ENCODE results near the gene TNFRSF13B. TPM values are rescaled to one million over a fixed set of nuclear protein-coding genes. Genes with fewer than 3 reads are reported as not detected.
"Not testable (repeated sequence)": the region's sequence is repeated elsewhere in the genome, so short reads cannot be mapped to it uniquely, and the experiment has no call there.

Gene TNFRSF13B
- polyA plus RNA-seq, 4 donors = not detected

DNA sequence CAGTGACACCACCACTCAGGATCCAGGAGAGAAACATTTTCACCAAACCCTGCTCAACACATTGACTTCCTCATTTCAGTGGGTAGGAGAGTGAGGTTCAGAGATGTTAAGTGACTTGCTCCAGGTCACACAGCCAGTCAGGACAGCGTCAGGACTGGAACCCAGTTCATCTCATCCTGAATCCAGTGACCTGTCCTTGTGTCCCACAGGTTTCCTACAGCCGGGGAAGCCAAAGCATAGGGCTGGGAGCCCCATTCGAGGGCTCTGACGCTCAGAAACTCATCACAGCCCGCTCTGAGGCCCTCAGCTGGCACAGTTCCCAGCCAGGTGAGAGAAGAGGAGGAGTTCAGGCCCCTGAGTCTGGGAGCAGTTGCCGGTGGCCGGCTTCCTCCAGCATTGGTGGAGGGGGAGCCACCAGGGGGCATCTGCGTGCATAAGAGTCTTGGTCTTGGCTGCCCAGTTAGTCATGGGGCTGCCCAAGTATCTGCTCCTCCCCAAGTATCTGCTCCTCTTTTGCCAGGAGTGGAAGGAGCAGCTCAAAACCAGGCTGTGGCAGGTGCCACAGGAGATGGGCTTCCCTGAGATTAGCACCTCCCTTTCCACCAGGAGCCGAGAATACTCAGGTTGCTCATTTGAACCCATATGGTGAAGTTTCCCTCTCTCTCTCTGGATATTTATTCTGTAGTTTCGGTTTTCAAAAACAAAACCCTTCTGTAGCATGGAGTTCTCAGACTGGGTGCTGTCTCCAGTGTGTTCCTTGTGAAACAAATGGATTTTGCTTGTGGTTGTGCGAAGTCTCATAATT is 56.0 kb downstream of the TNFRSF13B start:
- DNase-seq (ENCODE audit: low read depth in 4 of 4, low spot score in 3 of 4) = peak in 2 of 4 donors; percentile 13 to 15

DNA sequence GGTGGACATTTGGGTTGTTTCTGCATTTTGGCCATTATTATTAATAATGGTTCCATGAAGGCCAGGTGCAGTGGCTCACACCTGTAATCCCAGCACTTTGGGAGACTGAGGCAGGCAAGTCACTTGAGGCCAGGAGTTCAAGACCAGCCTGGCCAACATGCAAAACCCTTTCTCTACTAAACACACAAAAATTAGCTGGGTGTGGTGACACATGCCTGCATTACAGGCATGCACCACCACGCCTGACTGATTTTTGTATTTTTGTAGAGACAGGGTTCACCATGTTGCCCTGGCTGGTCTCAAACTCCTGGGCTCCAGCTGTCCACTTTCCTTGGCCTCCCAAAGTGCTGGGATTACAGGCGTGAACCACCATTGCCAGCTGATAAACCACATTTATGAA is 58.5 kb downstream of the TNFRSF13B start:
- no peak for DNase-seq (ENCODE audit: low read depth in 4 of 4, low spot score in 3 of 4)

DNA sequence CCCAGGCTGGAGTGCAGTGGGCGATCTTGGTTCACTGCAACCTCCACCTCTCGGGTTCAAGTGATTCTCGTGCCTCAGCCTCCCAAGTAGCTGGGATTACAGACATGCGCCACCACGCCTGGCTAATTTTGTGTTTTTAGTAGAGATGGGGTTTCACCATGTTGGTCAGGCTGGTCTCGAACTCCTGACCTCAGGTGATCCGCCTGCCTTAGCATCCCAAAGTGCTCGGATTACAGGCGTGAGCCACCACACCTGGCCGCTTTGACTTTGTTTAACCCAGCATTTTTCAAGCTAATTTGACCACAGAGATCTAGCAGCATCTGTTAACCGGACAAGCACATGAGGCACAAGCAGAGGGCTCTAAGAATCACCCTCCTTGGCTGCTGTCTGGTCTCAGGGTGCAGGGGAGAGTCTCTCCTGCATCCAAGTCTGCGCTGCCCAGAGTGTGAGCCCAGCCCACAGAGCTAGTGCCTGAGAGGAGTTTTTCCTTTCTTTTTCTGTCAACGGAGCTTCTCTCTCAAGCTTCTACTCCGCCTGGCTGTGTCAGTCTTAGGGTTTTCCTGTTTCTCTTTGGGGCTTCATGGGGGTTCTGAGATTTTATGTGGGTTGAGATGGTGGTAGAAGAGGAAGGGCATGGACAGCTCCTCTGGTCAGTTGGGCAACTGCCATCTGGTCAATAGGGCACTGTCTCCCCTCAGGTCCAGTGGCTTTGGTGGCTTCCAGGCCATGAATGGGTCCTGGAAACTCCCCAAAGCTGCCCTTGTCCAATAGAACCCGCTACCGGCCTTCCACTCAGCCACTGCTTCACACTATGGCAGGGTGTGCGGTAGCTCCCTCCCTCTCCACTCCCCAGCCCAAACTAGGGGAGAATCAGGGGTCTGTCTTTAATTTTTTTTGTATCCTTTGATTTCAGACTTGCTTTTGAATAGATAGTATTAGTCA is 59.6 kb downstream of the TNFRSF13B start:
- DNase-seq (ENCODE audit: low read depth in 4 of 4, low spot score in 3 of 4) = no peak

DNA sequence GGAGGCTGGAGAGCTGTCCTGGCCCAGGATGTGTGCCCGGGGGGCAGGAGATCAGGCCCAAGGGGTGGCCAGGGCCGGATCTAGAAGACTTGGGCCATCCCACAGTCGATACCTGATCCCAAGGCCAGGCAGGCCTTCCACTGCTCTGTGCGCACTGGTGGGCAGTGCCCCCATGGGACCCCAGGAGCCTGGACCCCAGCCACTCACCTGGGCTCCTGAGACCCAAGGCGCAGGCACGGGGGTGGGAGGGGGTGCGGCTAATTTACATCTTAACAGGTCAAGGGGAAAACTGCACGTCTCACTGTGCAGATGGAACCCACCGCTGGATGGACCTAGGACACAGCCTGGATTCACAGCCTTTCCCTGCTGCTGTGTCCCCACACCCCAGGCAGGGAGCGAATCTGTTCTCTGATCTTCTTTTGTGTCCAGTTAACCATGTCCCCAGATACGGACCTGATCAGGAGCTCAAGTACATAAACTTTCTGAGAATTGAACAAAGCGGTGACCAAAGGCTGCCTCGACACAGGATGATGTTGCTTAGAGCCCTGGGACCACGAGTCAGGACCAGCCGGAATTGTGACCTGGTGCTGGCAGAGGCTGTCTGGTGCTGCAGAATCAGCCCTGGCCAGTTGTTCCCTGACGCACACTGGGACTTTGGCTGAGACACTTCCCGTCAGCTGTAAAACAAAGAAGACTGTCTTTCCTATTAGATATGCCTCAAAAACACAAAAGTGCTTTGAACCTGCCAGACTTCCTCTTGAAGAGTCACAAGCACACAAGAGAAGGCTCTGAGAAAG is 60.6 kb downstream of the TNFRSF13B start:
- DNase-seq (ENCODE audit: low read depth in 4 of 4, low spot score in 3 of 4) = no peak

DNA sequence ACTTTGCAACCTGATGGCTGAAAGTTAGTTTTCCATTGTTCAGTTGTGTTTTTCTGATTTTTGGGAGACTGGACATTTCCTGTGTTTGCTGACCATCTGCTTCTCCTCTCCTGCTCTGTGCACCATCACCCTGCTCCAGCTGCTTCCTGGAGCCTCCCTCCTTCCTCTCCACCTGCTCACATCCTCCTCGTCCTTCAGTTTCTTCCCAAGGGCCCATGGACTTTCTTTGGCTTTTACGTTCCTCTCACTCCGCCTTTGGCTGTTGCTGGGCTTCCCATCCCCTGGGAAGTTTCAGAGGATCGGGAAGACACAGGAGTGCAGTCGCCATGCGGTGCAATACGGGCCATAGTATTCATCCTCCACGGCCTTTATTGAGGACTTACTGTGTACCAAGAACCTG is 61.6 kb downstream of the TNFRSF13B start:
- DNase-seq (ENCODE audit: low read depth in 4 of 4, low spot score in 3 of 4) = no peak

DNA sequence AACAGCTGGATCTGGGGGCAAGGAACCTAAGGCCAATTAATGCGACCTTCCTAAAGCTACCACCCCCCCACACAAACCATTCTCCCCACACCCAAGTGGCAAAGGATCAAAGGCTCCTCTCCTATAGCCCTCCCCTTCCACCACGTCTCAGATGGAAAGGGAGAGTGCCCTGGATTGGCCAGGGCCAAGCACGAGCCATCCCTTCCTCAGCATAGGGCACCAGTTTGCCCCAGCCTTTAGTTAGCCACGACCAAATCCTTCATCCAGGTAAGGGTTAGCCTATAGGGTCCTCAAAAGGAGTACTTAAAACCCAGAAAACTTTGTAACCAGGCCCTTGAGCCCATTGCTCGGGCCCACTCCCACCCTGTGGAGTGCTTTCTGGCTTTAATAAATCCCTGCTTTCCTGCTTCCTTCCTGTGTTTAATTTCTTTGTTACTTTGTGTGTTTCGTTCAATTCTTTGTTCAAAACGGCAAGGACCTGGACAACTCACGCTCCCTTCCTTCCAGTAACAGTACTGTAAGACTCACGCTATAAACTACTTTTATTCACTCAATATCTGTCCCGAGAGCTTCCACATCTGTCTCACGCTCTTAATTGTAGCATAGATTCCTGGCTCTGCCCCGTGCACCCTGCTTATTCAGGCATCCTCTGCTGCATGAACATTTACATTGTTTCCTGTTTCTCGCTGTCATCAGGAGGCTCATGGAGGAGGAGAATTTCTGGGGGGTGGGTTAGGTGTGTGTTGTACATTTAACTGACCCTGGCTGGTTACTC is 62.3 kb downstream of the TNFRSF13B start:
- no peak for DNase-seq (ENCODE audit: low read depth in 4 of 4, low spot score in 3 of 4)

DNA sequence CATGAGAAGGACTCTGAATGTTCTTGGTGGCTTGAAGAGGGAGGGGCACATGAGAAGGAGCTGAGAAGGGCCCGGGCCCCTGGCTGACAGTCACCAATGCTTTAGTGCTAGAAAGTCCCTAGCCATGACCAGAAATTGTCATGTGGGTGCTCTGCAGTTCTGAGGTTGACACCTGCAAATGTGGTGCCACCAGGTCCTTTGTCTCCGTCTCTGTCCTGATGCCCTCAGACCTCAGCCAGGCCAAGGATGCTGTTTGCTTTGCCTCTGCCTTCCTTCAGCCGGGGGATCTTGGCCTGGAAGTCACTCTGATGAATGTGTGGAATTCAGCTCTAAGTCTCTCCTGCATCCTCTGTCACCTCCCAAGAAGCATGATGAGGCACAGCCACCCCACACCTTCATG is 63.6 kb downstream of the TNFRSF13B start:
- no peak for DNase-seq (ENCODE audit: low read depth in 4 of 4, low spot score in 3 of 4)

DNA sequence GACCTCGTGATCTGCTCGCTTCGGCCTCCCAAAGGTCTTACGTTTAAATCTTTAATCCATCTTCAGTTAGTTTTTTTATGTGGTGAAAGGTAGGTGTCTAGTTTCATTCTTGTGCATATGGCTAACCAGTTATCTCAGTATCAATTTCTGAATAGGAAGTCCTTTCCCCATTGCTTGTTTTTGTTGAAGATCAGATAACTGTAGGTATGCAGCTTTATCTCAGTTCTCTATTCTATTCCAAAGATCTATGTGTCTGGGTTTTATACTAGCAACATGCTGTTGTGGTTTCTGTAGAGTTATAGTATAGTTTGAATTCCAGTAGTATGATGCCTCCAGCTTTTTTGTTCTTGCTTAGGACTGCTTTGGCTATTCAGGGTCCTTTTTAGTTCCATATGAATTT is 65.2 kb downstream of the TNFRSF13B start:
- DNase-seq (ENCODE audit: low read depth in 4 of 4, low spot score in 3 of 4) = no peak

DNA sequence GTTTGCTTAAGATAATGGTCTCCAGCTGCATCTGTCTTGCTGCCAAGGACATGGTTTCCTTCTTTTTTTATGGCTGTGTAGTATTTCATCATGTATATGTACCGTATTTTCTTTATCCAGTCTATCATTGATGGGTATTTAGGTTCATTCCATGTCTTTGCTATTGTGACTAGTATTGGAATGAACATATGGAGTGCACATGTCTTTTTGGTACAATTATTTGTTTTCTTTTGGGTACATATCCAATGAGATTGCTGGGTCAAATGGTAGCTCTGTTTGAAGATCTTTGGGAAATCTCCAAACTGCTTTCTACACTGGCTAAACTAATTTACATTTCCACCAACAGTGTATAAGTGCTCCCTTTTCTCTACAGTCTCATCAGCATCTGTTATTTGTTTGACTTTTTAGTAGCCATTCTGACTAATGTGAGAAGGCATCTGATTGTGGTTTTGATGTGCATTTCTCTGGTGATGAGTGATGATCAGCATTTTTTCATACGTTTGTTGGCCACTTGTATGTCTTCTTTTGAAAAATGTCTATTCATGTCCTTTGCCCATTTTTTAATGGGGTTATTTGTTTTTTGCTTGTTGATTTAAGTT is 66.2 kb downstream of the TNFRSF13B start:
- no peak for DNase-seq (ENCODE audit: low read depth in 4 of 4, low spot score in 3 of 4)

DNA sequence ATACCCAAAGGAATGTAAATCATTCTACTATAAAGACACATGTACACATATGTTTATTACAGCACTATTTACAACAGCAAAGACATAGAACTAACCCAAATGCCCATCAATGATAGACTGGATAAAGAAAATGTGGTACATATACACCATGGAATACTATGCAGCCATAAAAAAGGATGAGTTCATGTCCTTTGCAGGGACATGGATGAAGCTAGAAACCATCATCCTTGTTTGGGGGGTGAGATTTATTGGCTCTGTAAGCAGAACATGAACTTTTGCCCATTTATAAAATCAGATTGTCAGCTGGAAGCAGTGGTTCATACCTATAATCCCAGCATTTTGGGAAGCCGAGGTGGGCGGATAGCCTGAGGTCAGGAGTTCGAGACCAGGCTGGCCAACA is 68.8 kb downstream of the TNFRSF13B start:
- DNase-seq (ENCODE audit: low read depth in 4 of 4, low spot score in 3 of 4) = not testable (repeated sequence)

DNA sequence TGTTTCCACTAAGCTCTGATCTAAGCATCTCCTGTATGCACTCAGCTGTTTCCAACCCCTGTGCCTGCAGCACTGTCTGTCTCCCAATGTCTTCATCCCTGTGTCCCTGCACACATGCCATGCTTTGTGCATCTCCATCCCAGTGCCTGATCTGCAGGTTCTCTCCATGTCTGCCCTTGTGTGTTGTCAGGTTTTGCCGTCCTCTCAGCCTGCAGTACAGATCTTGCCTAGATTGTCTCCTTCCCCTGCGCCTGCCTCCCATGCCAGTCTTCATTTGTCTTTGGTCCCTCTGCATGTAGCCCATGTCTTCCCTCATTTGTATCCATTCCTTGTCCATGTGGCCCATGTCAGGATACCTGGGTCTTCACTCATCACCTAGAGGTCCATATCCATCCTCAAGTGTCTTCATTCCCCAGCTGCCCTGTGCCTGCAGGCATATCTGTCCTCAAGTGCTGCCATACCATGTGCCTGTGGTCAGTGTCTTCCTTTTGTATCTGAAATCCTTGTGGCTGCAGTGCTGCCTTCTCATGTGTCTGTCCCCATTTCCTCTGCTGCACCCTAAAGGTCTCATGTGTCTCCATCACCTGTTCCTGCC is 71.5 kb downstream of the TNFRSF13B start:
- DNase-seq (ENCODE audit: low read depth in 4 of 4, low spot score in 3 of 4) = no peak

DNA sequence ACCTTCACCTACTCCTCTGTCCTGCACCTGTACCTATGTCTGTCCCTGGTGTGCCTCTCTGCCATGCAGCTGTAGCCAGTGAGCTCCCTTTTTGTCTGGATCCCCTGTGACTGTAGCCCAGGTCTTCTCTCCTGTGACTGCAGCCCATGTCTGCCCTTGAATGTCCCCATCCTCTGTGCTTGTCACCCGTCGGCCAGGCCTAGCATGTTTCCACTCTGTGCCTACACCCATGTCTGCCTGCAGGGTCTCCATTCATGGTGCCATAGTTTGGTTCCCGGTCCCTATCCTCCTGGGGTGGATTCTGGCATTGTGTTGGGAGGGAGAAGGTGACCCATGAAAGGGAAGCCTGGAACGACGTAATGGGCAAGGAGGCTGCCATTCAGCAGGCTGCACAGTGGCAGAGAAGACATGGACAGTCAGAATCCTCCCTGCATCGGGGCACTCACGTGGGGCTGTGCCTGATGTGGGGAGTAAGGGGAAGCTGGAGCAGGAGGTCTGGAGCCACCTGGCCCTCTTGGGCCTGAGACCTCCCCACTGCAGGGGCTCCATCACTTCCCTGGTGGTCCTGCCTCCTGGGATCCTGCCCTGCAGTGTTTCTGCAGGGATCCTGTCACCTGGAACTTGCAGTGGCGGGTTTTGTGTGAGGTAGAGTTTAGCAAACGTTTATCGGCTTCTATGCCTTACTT is 74.6 kb downstream of the TNFRSF13B start:
- DNase-seq (ENCODE audit: low read depth in 4 of 4, low spot score in 3 of 4) = not testable (repeated sequence)

DNA sequence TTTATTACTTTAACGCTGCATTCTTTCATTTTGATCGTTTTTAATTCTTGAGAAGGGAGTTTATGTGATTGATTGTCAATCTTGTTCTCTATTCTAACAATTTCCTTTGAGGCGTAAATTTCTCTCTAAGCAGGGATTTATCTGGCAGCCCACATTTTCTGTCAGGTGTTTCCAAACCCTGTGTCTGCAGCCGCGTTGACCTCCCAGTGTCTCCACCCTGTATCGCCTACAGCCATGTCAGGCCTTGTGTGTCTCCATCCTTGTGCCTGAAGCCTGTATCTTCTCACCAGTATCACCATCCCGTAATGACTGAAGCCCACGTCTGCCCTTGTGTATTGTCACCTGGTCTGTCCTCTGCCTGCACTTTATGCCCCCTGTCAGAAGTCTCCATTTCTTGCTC is 75.7 kb downstream of the TNFRSF13B start:
- DNase-seq (ENCODE audit: low read depth in 4 of 4, low spot score in 3 of 4) = not testable (repeated sequence)

DNA sequence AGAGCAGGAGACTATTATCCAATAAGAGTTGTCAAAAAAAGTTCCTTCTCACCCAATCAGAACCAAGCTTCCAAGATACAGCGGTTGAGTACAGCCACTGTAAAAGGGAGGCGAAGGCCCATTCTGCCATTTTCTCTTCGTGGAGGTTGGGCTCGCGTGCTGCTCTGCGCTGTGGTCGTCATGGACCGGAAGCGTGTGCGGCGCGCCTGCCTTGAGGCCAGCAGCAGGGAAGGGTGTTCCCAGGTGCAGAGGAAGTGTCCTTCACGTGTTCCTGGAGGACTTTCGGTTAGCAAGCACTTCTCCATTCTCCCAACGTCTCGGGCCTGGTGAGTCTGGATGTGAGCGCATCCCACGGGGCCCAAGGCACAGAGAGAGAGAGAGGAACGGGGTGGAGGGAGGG is 78.4 kb downstream of the TNFRSF13B start:
- DNase-seq (ENCODE audit: low read depth in 4 of 4, low spot score in 3 of 4) = not testable (repeated sequence)

DNA sequence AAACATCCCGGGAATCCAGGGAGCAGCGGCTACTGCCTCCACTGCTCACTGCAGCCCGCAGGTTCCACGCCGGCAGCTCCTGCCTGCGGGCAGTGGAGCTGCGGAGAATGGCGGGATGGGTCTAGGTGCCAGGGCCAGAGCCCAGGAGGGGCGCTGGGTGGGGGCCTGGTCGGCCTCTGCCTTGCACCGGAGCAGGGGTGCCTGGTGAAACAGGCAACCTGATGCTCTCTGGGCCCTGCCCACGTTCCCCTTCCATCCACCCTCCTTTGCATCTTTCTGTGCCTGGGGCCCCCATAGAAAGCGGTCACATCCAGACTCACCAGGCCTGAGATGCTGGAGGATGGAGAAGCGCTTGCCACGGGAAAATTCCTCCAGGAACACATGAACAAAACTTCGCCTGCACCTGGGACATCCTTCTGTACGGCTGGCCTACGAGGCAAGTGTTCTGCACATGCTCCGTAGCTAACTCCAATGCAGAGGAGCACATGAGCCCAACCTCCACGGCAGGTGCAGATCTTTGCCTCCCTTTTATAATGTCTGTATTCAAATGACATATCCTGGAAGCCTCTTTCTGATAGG is 79.0 kb downstream of the TNFRSF13B start:
- DNase-seq (ENCODE audit: low read depth in 4 of 4, low spot score in 3 of 4) = not testable (repeated sequence)

DNA sequence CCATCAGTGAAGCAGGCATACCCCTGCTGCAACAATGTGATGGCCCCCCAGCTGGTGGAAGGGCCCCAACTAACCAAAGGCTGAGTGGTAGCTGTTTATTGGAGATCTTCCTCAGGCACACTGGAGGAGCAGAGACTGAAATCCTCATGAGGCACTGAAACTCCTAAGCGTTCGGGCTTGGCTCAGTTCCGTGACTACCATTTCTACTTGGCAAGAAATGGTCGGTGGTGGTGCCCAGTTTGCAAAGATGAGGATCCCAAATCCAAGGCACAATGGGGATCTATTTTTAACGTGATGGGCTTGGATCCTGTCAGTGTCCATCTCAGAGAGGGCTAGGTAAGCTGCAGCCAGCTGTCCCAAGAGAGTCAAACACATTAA is 82.8 kb downstream of the TNFRSF13B start:
- DNase-seq (ENCODE audit: low read depth in 4 of 4, low spot score in 3 of 4) = no peak
